ENCODE measurements around the gene ORAI2. TPM values are rescaled to one million over a fixed set of nuclear protein-coding genes. Genes with fewer than 3 reads are reported as not detected.

Gene ORAI2
- total and polyA plus RNA-seq, 2 of the 8 experiments (the other 6 are each of a cell fraction or from before 2014, with no cell fraction given), result 20.7 to 35.2 TPM

DNA sequence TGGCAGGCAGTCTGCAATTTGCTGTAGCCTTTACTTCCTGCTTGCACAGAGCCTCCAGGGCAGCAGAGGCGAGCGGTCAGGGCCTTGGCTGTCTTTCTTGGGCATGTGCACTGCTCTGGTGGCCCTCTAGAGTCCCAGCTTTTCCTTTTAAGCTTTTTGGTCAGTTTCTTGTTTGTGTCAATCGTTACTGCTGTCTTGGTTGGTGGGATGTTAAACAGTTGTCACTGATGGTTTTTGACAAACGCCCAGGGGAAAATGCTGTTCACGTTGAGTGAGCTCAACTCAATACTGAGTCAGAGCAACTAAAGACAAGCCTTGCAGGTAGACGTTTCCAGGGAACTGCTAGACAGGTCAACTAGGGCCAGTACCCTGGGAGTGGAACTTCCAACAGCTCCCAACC, 23.3 kb upstream of the ORAI2 start:
- no peak for FAIRE-seq
- no peak overlapping the region for H4K8ac ChIP-seq (ENCODE audit: extremely low read depth, insufficient read depth, low read length)
- H3K79me1 ChIP-seq (ENCODE audit: low read depth, low read length), result no peaks in the 10 kb centered on the region; the same call in none of the 2 replicates
- no peaks in the 10 kb centered on the region for H3K23me2 ChIP-seq (ENCODE audit: low read depth, low read length)
- DNase-seq (ENCODE audit: low read depth in 1 of 2, low spot score in 2 of 2), result no peak
- peaks cover 0 to 10% of the 10 kb centered on the region in 2 experiments for H4K20me1 ChIP-seq (replicated peaks in 1 of 2; ENCODE audit: control insufficient read depth in 1 of 2, insufficient read depth in 2 of 2, low read length in 2 of 2)
- no peak overlapping the region for H4K5ac ChIP-seq (ENCODE audit: insufficient read length, low read depth, low read length)
- H3K27ac ChIP-seq (ENCODE audit: low read depth, low read length), result no peak overlapping the region
- no peak overlapping the region for H2AFZ ChIP-seq (ENCODE audit: low read length)
- no peak overlapping the region for H2AK5ac ChIP-seq (ENCODE audit: low read depth, low read length)
- no peak overlapping the region for H2BK5ac ChIP-seq (ENCODE audit: low read depth, low read length)
- POLR2A ChIA-PET (ENCODE audit: partially characterized antibody), result no interaction called here
- no peak overlapping the region for H3K4me3 ChIP-seq (ENCODE audit: extremely low read depth in 1 of 4, insufficient read depth in 2 of 4, low read depth in 3 of 4, low read length in 4 of 4)
- H3K27me3 ChIP-seq (replicated peaks in 1 of 4; ENCODE audit: control insufficient read depth in 3 of 4, extremely low read depth in 1 of 4, insufficient read depth in 3 of 4, low read length in 3 of 4), result no peaks in the 10 kb centered on the region
- H3K4ac ChIP-seq (replicated peaks; ENCODE audit: insufficient read length, low read depth, low read length), result no peak overlapping the region
- no peak overlapping the region for H2BK120ac ChIP-seq (replicated peaks; ENCODE audit: low read depth, low read length)
- 76% methylated on average over 6 of the region's 6 CpGs; no CpG with 5 or more reads in 1 of the 2 experiments for WGBS, 2 experiments (ENCODE audit: extremely low coverage in 1 of 2, insufficient coverage in 1 of 2, insufficient read length in 1 of 2, insufficient replicate concordance in 2 of 2, low coverage in 1 of 2, low lambda C conversion rate in 2 of 2, missing lambda C conversion rate in 1 of 2)
- H4K91ac ChIP-seq (replicated peaks; ENCODE audit: insufficient read length, low read length), result no peak overlapping the region
- no peaks in the 10 kb centered on the region for H3K4me1 ChIP-seq (replicated peaks in 1 of 4; ENCODE audit: control insufficient read depth in 3 of 4, insufficient read depth in 4 of 4, low read length in 3 of 4)
- H3K36me3 ChIP-seq (ENCODE audit: control insufficient read depth in 2 of 4, insufficient read depth in 4 of 4, low read length in 3 of 4), result peaks cover 21 to 57% (median 43%) of the 10 kb centered on the region in 4 experiments
- H3K4me2 ChIP-seq (ENCODE audit: insufficient read depth in 1 of 2, low read depth in 2 of 2, low read length in 2 of 2), result no peak overlapping the region
- no peak overlapping the region for H3K23ac ChIP-seq (ENCODE audit: insufficient read length)
- no peak overlapping the region for H3K9ac ChIP-seq (replicated peaks in 1 of 4; ENCODE audit: extremely low read depth in 1 of 4, low read depth in 3 of 4, low read length in 3 of 4)
- H3K56ac ChIP-seq (replicated peaks; ENCODE audit: insufficient read length, low read depth, low read length), result no peak overlapping the region
- no peak overlapping the region for H3K18ac ChIP-seq (ENCODE audit: extremely low read depth, low read length)
- no peak overlapping the region for H2BK20ac ChIP-seq (ENCODE audit: low read length)
- no peak overlapping the region for H2BK15ac ChIP-seq (ENCODE audit: low read length)
- no peaks in the 10 kb centered on the region; a peak in 1 of 4 replicates for H3K79me2 ChIP-seq (ENCODE audit: control insufficient read depth in 1 of 2, insufficient read depth in 2 of 2, low read length in 2 of 2)
- CTCF ChIA-PET (ENCODE audit: partially characterized antibody), result interaction anchor here (0.8 to 2.2 kb wide), 7 partner anchors 9 to 54 kb away, joined by 3 to 7 read pairs (median 5); partner anchors contain the start of genes ALKBH4 and LRWD1
- no peak overlapping the region for H3K14ac ChIP-seq (ENCODE audit: insufficient read length)
- no peak overlapping the region for H2BK12ac ChIP-seq (ENCODE audit: low read depth, low read length)
- H3K9me3 ChIP-seq (ENCODE audit: insufficient read depth in 2 of 2, low read depth in 1 of 2, low read length in 1 of 2), result peaks cover 0 to 3% of the 10 kb centered on the region in 2 experiments; a peak in 1 of 4 replicates
- no peak for TF ChIP-seq SRF (IDR thresholded peaks at IDR 0.05; ENCODE audit: low read depth, low read length)
- TF ChIP-seq CEBPB (IDR thresholded peaks at IDR 0.05; ENCODE audit: low read depth, low read length), result no peak
- no peak for TF ChIP-seq POLR2AphosphoS5 (IDR thresholded peaks at IDR 0.05; ENCODE audit: low read depth, low read length)
- TF ChIP-seq CREB1 (IDR thresholded peaks at IDR 0.05), result no peak
- TF ChIP-seq TEAD4 (IDR thresholded peaks at IDR 0.05; ENCODE audit: low read depth, low read length), result no peak
- no peak for TF ChIP-seq KDM4A (IDR thresholded peaks at IDR 0.05; ENCODE audit: low read depth, low read length, severe bottlenecking)
- TF ChIP-seq TAF7 (optimal IDR thresholded peaks at IDR 0.05; ENCODE audit: borderline replicate concordance, low read depth, low read length), result no peak
- TF ChIP-seq, protein P1, sequence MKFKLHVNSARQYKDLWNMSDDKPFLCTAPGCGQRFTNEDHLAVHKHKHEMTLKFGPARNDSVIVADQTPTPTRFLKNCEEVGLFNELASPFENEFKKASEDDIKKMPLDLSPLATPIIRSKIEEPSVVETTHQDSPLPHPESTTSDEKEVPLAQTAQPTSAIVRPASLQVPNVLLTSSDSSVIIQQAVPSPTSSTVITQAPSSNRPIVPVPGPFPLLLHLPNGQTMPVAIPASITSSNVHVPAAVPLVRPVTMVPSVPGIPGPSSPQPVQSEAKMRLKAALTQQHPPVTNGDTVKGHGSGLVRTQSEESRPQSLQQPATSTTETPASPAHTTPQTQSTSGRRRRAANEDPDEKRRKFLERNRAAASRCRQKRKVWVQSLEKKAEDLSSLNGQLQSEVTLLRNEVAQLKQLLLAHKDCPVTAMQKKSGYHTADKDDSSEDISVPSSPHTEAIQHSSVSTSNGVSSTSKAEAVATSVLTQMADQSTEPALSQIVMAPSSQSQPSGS (IDR thresholded peaks at IDR 0.05; ENCODE audit: low read length), result no peak
- no peak for TF ChIP-seq HDAC6 (IDR thresholded peaks at IDR 0.05; ENCODE audit: low read depth, low read length)
- TF ChIP-seq, protein P2, sequence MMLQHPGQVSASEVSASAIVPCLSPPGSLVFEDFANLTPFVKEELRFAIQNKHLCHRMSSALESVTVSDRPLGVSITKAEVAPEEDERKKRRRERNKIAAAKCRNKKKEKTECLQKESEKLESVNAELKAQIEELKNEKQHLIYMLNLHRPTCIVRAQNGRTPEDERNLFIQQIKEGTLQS (IDR thresholded peaks at IDR 0.05; ENCODE audit: insufficient read depth, low read depth, low read length), result no peak
- TF ChIP-seq SP2 (IDR thresholded peaks at IDR 0.05; ENCODE audit: low read length), result no peak
- TF ChIP-seq CBX5 (IDR thresholded peaks at IDR 0.05; ENCODE audit: low read depth, low read length), result no peak
- no peak for TF ChIP-seq EGR1 (IDR thresholded peaks at IDR 0.05; ENCODE audit: borderline replicate concordance, low read depth, low read length)
